ENCODE measurements around the gene ARL16. TPM values are rescaled to one million over a fixed set of nuclear protein-coding genes. Genes with fewer than 3 reads are reported as not detected.
A peak's percentile ranks its signal among the peaks of the same experiment; 100 is the strongest.

The ARL16 gene
- total RNA-seq, 1 donor from 2014 or later, result 46.3 TPM

GRCh38 chr17:81706757-81707624 is 23.4 kb upstream of the ARL16 start:
- H3K4me1 Mint-ChIP-seq (ENCODE audit: unreplicated experiment), result peaks cover 24% of the 10 kb centered on the region
- H3K27me3 Mint-ChIP-seq (ENCODE audit: unreplicated experiment), result no peaks in the 10 kb centered on the region
- DNase-seq (ENCODE audit: extremely low spot score, unreplicated experiment), result no peak
- H3K36me3 Mint-ChIP-seq (ENCODE audit: unreplicated experiment), result peaks cover 13% of the 10 kb centered on the region
- no peak overlapping the region for H3K27ac Mint-ChIP-seq (ENCODE audit: unreplicated experiment)
- no peaks in the 10 kb centered on the region for H3K9me3 Mint-ChIP-seq (ENCODE audit: unreplicated experiment)
- no peak for TF ChIP-seq CTCF (IDR thresholded peaks at IDR 0.05)
- H3K4me3 Mint-ChIP-seq (ENCODE audit: unreplicated experiment), result no peak overlapping the region

- H3K4me3 Mint-ChIP-seq (ENCODE audit: unreplicated experiment), result no peak overlapping the region
- H3K4me1 Mint-ChIP-seq (ENCODE audit: unreplicated experiment), result peaks cover 27% of the 10 kb centered on the region
- no peak for DNase-seq (ENCODE audit: extremely low spot score, unreplicated experiment)
- TF ChIP-seq CTCF (IDR thresholded peaks at IDR 0.05), result no peak
- no peak overlapping the region for H3K27ac Mint-ChIP-seq (ENCODE audit: unreplicated experiment)
- H3K36me3 Mint-ChIP-seq (ENCODE audit: unreplicated experiment), result peaks cover 13% of the 10 kb centered on the region
- no peaks in the 10 kb centered on the region for H3K9me3 Mint-ChIP-seq (ENCODE audit: unreplicated experiment)
- no peaks in the 10 kb centered on the region for H3K27me3 Mint-ChIP-seq (ENCODE audit: unreplicated experiment)
Observed at GRCh38 chr17:81706232-81706611, 22.6 kb upstream of the ARL16 start.

GRCh38 chr17:81705518-81706231 is 22.1 kb upstream of the ARL16 start:
- no peak for DNase-seq (ENCODE audit: extremely low spot score, unreplicated experiment)
- no peak overlapping the region for H3K4me3 Mint-ChIP-seq (ENCODE audit: unreplicated experiment)
- H3K27me3 Mint-ChIP-seq (ENCODE audit: unreplicated experiment), result no peaks in the 10 kb centered on the region
- no peak for TF ChIP-seq CTCF (IDR thresholded peaks at IDR 0.05)
- no peak overlapping the region for H3K27ac Mint-ChIP-seq (ENCODE audit: unreplicated experiment)
- H3K9me3 Mint-ChIP-seq (ENCODE audit: unreplicated experiment), result no peaks in the 10 kb centered on the region
- peaks cover 27% of the 10 kb centered on the region for H3K4me1 Mint-ChIP-seq (ENCODE audit: unreplicated experiment)
- H3K36me3 Mint-ChIP-seq (ENCODE audit: unreplicated experiment), result peaks cover 14% of the 10 kb centered on the region

- peaks cover 25% of the 10 kb centered on the region for H3K4me1 Mint-ChIP-seq (ENCODE audit: unreplicated experiment)
- H3K36me3 Mint-ChIP-seq (ENCODE audit: unreplicated experiment), result peaks cover 14% of the 10 kb centered on the region
- TF ChIP-seq CTCF (IDR thresholded peaks at IDR 0.05), result no peak
- no peaks in the 10 kb centered on the region for H3K27me3 Mint-ChIP-seq (ENCODE audit: unreplicated experiment)
- H3K27ac Mint-ChIP-seq (ENCODE audit: unreplicated experiment), result peak overlapping the region; percentile 10
- no peaks in the 10 kb centered on the region for H3K9me3 Mint-ChIP-seq (ENCODE audit: unreplicated experiment)
- H3K4me3 Mint-ChIP-seq (ENCODE audit: unreplicated experiment), result peak overlapping the region; percentile 73
- no peak for DNase-seq (ENCODE audit: extremely low spot score, unreplicated experiment)
Observed at GRCh38 chr17:81703747-81704654, 20.4 kb upstream of the ARL16 start.

Measured in osteocyte (in vitro differentiated cells).